HG02798 (cell line): ENCODE measurements around the gene GRPR.
"Not testable (repeated sequence)": the region's sequence is repeated elsewhere in the genome, so short reads cannot be mapped to it uniquely, and the experiment has no call there.

Experiments used
- ATAC-seq: cut with Tn5 transposase; IDR thresholded peaks from one replicate; pipeline ENCODE4 v1.9.1; 2021; ENCODE audit warnings: mild to moderate bottlenecking; ENCODE audit not compliant: unreplicated experiment, poor library complexity

The GRPR gene

GRCh38 chrX:16136080-16136479 lies 12.7 kb downstream of the GRPR start:
- ATAC-seq: no peak

DNA sequence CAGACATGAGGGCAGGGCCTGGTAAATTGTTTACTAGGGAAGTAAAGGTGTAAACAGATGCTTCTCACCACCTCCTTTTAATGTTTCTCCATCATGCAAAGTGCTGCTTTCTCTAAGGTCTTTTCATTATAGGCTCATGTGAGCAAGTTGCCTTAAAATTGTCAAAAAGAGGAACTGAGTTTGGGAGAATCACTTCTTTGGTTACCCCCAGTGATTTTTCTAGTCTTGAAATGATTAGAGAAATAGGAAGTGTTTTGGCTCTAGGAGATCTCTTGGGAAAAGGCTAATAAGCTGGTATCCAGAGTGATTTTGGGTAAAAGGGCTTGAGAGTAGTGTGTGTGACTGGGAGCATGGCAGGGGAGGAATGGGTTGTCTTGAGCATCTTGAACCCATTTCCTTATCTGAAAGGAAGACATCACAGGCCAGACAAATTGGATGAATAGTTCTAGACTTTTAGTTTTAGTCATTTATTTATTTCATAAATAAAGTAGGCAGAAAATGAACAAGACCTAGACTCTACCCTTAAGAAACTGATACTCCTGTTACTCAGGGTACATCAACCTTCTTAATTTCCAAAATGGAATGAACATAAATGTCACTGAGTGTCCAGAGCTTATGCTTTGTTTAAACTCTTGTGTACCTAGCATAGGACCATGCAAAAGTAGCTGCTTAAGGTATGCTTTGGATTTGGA lies 14.2 kb downstream of the GRPR start:
- peak; percentile 57 for ATAC-seq

- peak; percentile 54 for ATAC-seq
These were observed 14.7 kb downstream of the GRPR start for GRCh38 chrX:16138108-16138427.

DNA sequence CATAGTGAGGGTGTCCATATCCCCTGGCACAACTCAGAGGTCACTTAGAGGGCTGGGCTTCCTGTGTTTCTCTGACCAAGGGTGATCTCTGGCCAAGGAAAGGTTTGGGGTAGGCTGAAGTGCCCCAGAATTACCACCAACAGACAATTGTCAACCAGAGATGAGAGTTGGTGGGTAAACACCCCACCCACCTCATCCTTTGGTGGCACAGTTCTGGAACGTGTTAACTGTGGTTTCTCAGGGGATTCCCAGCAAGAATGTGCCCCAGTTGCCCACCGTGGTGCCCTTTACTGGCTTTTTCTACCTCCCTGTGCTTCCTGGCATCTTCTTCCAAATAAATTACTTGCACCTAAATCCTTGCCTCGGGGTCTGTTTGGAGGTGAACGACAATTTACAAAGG lies 17.1 kb downstream of the GRPR start:
- ATAC-seq: no peak

- ATAC-seq: no peak
These were observed 17.6 kb downstream of the GRPR start for GRCh38 chrX:16140983-16141382.

GRCh38 chrX:16141422-16142245 lies 18.3 kb downstream of the GRPR start:
- ATAC-seq: no peak

- no peak for ATAC-seq
These were observed 18.8 kb downstream of the GRPR start for GRCh38 chrX:16142246-16142558.

- ATAC-seq: no peak
These were observed 20.6 kb downstream of the GRPR start for GRCh38 chrX:16143968-16144367.

GRCh38 chrX:16144420-16144819 lies 21.1 kb downstream of the GRPR start:
- no peak for ATAC-seq

GRCh38 chrX:16145093-16145492 lies 21.7 kb downstream of the GRPR start:
- ATAC-seq: not testable (repeated sequence)

GRCh38 chrX:16145656-16146055 lies 22.3 kb downstream of the GRPR start:
- ATAC-seq: no peak

DNA sequence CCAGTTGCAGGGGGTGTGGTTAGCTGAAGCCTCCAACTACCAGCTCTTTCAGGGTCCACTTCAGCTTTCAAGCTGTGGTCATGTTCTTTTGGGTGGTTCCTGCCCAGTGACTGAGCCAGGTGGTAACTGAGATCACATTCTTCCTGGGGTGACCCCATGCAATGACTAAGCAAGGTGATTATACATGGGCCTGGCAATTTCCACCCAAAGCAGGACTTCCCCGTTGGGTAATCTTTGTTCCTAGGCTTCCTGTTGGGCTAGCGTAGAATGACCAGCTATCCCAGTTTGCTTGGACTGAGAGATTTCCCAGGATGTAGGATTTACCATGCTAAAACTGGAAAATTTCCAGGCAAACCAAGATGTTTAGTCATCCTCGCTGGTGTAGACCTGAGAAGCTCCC lies 25.5 kb downstream of the GRPR start:
- ATAC-seq: no peak

GRCh38 chrX:16155581-16156096 lies 32.3 kb downstream of the GRPR start:
- ATAC-seq: no peak

GRCh38 chrX:16156692-16157331 lies 33.4 kb downstream of the GRPR start:
- no peak for ATAC-seq

DNA sequence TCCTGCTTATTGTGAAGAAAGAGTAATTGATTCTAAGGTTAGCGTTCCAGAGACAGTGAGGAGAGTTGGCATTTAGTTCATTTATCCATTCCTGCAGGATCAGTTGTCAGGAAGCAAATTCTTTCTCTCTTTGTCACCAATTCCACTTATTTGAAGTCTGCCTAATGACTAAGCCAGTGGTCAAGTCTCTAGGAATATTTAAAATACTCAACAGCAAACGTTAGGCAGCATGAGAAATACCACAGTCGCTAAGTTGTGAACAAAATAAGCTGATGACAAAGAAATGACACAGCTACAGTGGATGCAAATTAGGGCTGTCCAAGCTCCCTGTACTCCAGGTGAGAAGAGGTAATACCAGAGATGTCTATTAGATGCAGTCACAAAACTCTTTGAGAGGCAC lies 37.4 kb downstream of the GRPR start:
- ATAC-seq: no peak

- ATAC-seq: not testable (repeated sequence)
These were observed 37.8 kb downstream of the GRPR start for GRCh38 chrX:16161173-16161572.

GRCh38 chrX:16162391-16162790 lies 39.0 kb downstream of the GRPR start:
- ATAC-seq: no peak

DNA sequence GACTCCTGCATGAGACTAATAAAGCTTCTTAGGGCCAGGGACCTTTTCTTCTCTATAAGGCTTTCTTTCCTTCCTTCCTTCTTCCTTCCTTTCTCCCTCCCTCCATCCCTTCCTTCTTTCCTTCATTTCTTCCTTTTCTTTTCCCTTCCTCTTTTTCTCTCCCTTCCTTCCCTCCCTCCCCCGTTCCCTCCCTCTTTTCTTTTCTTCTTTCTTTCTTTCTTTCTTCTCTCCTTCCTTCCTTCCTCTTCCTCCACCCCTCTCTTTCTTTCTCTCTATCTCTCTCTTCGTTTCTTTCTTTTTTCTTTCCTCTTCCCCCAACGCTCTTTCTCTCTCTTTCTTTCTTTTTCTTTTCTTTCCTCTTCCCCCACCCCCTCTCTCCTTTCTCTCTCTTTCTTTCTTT lies 41.4 kb downstream of the GRPR start:
- ATAC-seq: no peak

- ATAC-seq: no peak
These were observed 43.8 kb downstream of the GRPR start, which contains the start of gene MAGEB17 for GRCh38 chrX:16167181-16167580. TSS of gene MAGEB17 (plus strand) at chrX:16167481. CDS start at chrX:16170383, 2,902 bp downstream.

- ATAC-seq: no peak
These were observed 47.7 kb downstream of the GRPR start for GRCh38 chrX:16171039-16171438.

- ATAC-seq: no peak
These were observed 48.6 kb downstream of the GRPR start for GRCh38 chrX:16171944-16172343.
